GM15510 (cell line): ENCODE results near the gene PPP2R2D.

Experiments used
- POLR2A ChIP-seq: IDR thresholded peaks from 3 replicates; pipeline ENCODE4 v1.6.1; 2011; ENCODE audit warnings: borderline replicate concordance; ENCODE audit not compliant: insufficient read length; ENCODE audit errors: extremely low read depth

Gene PPP2R2D

GRCh38 chr10:131923038-131923756 is 22.4 kb downstream of the PPP2R2D start:
- no peak for TF ChIP-seq POLR2A

GRCh38 chr10:131925011-131925649 is 24.3 kb downstream of the PPP2R2D start:
- no peak for TF ChIP-seq POLR2A

GRCh38 chr10:131925716-131926115 is 24.9 kb downstream of the PPP2R2D start:
- no peak for TF ChIP-seq POLR2A

GRCh38 chr10:131926253-131926652 is 25.4 kb downstream of the PPP2R2D start:
- TF ChIP-seq POLR2A = no peak

GRCh38 chr10:131926743-131927595 is 26.2 kb downstream of the PPP2R2D start:
- TF ChIP-seq POLR2A = no peak

- no peak for TF ChIP-seq POLR2A
Observed at GRCh38 chr10:131928248-131929095, 27.7 kb downstream of the PPP2R2D start.

GRCh38 chr10:131929122-131929845 is 28.5 kb downstream of the PPP2R2D start:
- TF ChIP-seq POLR2A = no peak

GRCh38 chr10:131930150-131930549 is 29.3 kb downstream of the PPP2R2D start:
- no peak for TF ChIP-seq POLR2A

- no peak for TF ChIP-seq POLR2A
Observed at GRCh38 chr10:131930586-131931330, 29.9 kb downstream of the PPP2R2D start.

GRCh38 chr10:131931981-131932380 is 31.2 kb downstream of the PPP2R2D start:
- no peak for TF ChIP-seq POLR2A

- TF ChIP-seq POLR2A = no peak
Observed at GRCh38 chr10:131933016-131933695, 32.3 kb downstream of the PPP2R2D start.

- TF ChIP-seq POLR2A = no peak
Observed at GRCh38 chr10:131933696-131934086, 32.9 kb downstream of the PPP2R2D start.

- no peak for TF ChIP-seq POLR2A
Observed at GRCh38 chr10:131934769-131935168, 34.0 kb downstream of the PPP2R2D start.

- TF ChIP-seq POLR2A = no peak
Observed at GRCh38 chr10:131935260-131935659, 34.5 kb downstream of the PPP2R2D start.
